ENCODE measurements around the gene BUB1B.

BUB1B gene

GRCh38 chr15:40256638-40257235 is 95.9 kb downstream of the BUB1B start:
- TF ChIP-seq, protein P1, sequence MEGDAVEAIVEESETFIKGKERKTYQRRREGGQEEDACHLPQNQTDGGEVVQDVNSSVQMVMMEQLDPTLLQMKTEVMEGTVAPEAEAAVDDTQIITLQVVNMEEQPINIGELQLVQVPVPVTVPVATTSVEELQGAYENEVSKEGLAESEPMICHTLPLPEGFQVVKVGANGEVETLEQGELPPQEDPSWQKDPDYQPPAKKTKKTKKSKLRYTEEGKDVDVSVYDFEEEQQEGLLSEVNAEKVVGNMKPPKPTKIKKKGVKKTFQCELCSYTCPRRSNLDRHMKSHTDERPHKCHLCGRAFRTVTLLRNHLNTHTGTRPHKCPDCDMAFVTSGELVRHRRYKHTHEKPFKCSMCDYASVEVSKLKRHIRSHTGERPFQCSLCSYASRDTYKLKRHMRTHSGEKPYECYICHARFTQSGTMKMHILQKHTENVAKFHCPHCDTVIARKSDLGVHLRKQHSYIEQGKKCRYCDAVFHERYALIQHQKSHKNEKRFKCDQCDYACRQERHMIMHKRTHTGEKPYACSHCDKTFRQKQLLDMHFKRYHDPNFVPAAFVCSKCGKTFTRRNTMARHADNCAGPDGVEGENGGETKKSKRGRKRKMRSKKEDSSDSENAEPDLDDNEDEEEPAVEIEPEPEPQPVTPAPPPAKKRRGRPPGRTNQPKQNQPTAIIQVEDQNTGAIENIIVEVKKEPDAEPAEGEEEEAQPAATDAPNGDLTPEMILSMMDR (IDR thresholded peaks at IDR 0.05; ENCODE audit: low read depth, low read length) = no peak
- DNase-seq = peak; percentile 83
- Histone ChIP-seq H3K36me3 (no peaks in the 10 kb centered on the region), H3K27me3 (ENCODE audit: insufficient read depth, low read depth, severe bottlenecking) (no peaks in the 10 kb centered on the region), H3K9me3 (ENCODE audit: severe bottlenecking) (no peaks in the 10 kb centered on the region), H3K27ac (peak overlapping the region; percentile 86), H3K4me3 (ENCODE audit: low read depth, low read length) (no peak overlapping the region)

GRCh38 chr15:40257656-40258450 is 97.0 kb downstream of the BUB1B start:
- TF ChIP-seq, protein P1 (IDR thresholded peaks at IDR 0.05; ENCODE audit: low read depth, low read length) = no peak
- H3K4me3 ChIP-seq (ENCODE audit: low read depth, low read length) = no peak overlapping the region
- H3K27me3 ChIP-seq (ENCODE audit: insufficient read depth, low read depth, severe bottlenecking) = no peaks in the 10 kb centered on the region
- H3K36me3 ChIP-seq = no peaks in the 10 kb centered on the region
- DNase-seq = no peak
- H3K27ac ChIP-seq = peak overlapping the region; percentile 86
- H3K9me3 ChIP-seq (ENCODE audit: severe bottlenecking) = no peaks in the 10 kb centered on the region

DNA sequence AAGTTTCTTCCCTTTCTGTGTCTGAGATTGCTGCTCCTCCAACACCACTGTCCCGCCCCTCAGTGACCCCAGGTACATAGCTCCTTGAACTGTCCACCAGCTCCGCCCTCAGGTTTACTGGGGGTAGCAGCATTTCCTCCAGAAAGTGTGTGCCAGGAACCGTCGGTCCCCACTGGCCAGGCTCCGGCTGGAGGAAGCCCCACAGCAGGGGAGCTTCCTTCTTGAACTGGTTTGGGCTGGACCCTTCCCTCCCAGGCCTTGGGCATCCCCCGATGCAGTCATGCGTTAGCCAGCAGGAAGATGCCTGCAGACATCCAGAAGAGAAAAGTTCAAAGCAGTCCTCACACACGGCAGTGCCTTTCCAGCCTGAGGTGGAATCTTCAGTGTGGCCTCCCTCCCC is 97.7 kb downstream of the BUB1B start:
- H3K27ac ChIP-seq = no peak overlapping the region
- no peak overlapping the region for H3K4me3 ChIP-seq (ENCODE audit: low read depth, low read length)
- TF ChIP-seq, protein P1 (IDR thresholded peaks at IDR 0.05; ENCODE audit: low read depth, low read length) = no peak
- no peaks in the 10 kb centered on the region for H3K36me3 ChIP-seq
- DNase-seq = no peak
- no peaks in the 10 kb centered on the region for H3K9me3 ChIP-seq (ENCODE audit: severe bottlenecking)
- no peaks in the 10 kb centered on the region for H3K27me3 ChIP-seq (ENCODE audit: insufficient read depth, low read depth, severe bottlenecking)

- no peaks in the 10 kb centered on the region for H3K27me3 ChIP-seq (ENCODE audit: insufficient read depth, low read depth, severe bottlenecking)
- no peaks in the 10 kb centered on the region for H3K9me3 ChIP-seq (ENCODE audit: severe bottlenecking)
- TF ChIP-seq, protein P1 (IDR thresholded peaks at IDR 0.05; ENCODE audit: low read depth, low read length) = no peak
- H3K36me3 ChIP-seq = no peaks in the 10 kb centered on the region
- DNase-seq = no peak
- no peak overlapping the region for H3K4me3 ChIP-seq (ENCODE audit: low read depth, low read length)
- no peak overlapping the region for H3K27ac ChIP-seq
These were observed 98.2 kb downstream of the BUB1B start for GRCh38 chr15:40259021-40259420.

- Histone ChIP-seq H3K4me3 (ENCODE audit: low read depth, low read length) (no peak overlapping the region), H3K9me3 (ENCODE audit: severe bottlenecking) (no peaks in the 10 kb centered on the region), H3K27ac (no peak overlapping the region), H3K36me3 (no peaks in the 10 kb centered on the region), H3K27me3 (ENCODE audit: insufficient read depth, low read depth, severe bottlenecking) (no peaks in the 10 kb centered on the region)
- TF ChIP-seq, protein P1 (IDR thresholded peaks at IDR 0.05; ENCODE audit: low read depth, low read length) = no peak
- no peak for DNase-seq
These were observed 102.3 kb downstream of the BUB1B start for GRCh38 chr15:40263024-40263754.

All from WERI-Rb-1 (cell line).